SH-SY5Y (cell line): ENCODE data around the gene ABCA7.

ENCODE experiments used
- GATA2 ChIP-seq: IDR thresholded peaks from 2 replicates; pipeline ENCODE4 v1.6.1; 2011; ENCODE audit warnings: mild to moderate bottlenecking, low read depth, low read length
- GATA3 ChIP-seq: IDR thresholded peaks from 2 replicates; pipeline ENCODE4 v1.6.1; 2011; ENCODE audit warnings: low read depth, mild to moderate bottlenecking, low read length, moderate library complexity

DNA sequence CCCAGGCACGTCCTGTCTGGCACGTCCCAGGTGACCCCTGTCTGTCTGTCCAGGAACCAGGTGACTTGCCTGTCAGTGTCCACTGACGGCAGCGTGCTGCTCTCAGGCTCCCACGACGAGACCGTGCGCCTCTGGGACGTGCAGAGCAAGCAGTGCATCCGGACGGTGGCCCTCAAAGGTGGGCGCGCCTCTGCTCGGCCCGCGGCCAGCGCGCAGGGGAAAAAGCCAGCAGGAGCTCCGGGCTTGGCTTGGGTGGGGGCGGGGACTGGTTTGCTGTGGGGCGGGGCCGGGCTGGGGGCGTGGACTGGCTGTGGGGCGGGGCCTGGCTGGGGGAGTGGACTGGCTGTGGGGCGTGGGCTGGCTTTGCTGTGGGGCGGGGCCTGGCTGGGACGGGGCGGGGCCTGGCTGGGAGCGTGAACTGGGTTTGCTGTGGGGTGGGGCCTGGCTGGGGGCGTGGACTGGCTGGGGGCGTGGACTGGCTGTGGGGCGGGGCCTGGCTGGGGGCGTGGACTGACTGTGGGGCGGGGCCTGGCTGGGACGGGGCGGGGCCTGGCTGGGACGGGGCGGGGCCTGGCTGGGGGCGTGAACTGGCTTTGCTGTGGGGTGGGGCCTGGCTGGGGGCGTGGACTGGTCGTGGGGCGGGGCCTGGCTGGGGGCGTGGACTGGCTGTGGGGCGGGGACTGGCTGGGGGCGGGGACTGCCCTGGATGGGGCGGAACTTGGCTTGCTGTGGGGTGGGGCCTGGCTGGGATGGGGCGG lies 48.6 kb upstream of the ABCA7 start:
- TF ChIP-seq GATA3 (no peak), GATA2 (no peak)
